CD14-positive monocyte (primary cell): ENCODE measurements around the gene ITGA11. TPM values are rescaled to one million over a fixed set of nuclear protein-coding genes. Genes with fewer than 3 reads are reported as not detected.

Experiments used
- DNase-seq, 3 donors: peaks; one replicate each; pipeline ENCODE4 v3.0.0-alpha.2; 2011 to 2022
- H2AFZ ChIP-seq: 2 replicates; pipeline ENCODE4 v1.6.0; 2012; ENCODE audit warnings: mild to moderate bottlenecking, low read depth, low read length, inconsistent platforms; ENCODE audit not compliant: insufficient read depth, poor library complexity, severe bottlenecking
- H3K27ac ChIP-seq, 2 donors: 1 replicate in 1 of 2; 2 replicates in 1 of 2; pipeline ENCODE4 v1.5.1; 2012 to 2013; ENCODE audit warnings: low read length in 2 of 2, control low read depth in 1 of 2, inconsistent platforms in 1 of 2, low read depth in 1 of 2, mild to moderate bottlenecking in 1 of 2
- H3K27me3 ChIP-seq, 2 donors: one replicate each; pipeline versions ENCODE4 v1.6.0 to v1.6.1; 2011 to 2013; ENCODE audit warnings: low read length in 2 of 2; ENCODE audit not compliant: control insufficient read depth in 2 of 2, insufficient read depth in 2 of 2
- H3K36me3 ChIP-seq, 2 donors: replicated peaks in 1 of 2; 1 replicate in 1 of 2; 2 replicates in 1 of 2; pipeline versions ENCODE4 v1.5.1 to v1.6.1; 2012 to 2013; ENCODE audit warnings: low read length in 2 of 2, control low read depth in 1 of 2, inconsistent platforms in 1 of 2, mild to moderate bottlenecking in 1 of 2; ENCODE audit not compliant: insufficient read depth in 2 of 2, control insufficient read depth in 1 of 2
- H3K4me1 ChIP-seq, 2 donors: 1 replicate in 1 of 2; 2 replicates in 1 of 2; pipeline versions ENCODE4 v1.5.1 to v1.6.1; 2012 to 2013; ENCODE audit warnings: low read length in 2 of 2, control low read depth in 1 of 2, inconsistent platforms in 1 of 2, mild to moderate bottlenecking in 1 of 2, moderate library complexity in 1 of 2; ENCODE audit not compliant: insufficient read depth in 2 of 2, control insufficient read depth in 1 of 2
- H3K4me2 ChIP-seq: replicated peaks from 2 replicates; pipeline ENCODE3; 2012; ENCODE audit warnings: low read length, moderate library complexity, mild to moderate bottlenecking; ENCODE audit not compliant: poor library complexity, severe bottlenecking; ENCODE audit errors: extremely low read depth
- H3K4me3 ChIP-seq, 3 experiments: fragments of 200-600 bp in 1 of 3; sonication (generic) in 1 of 3; replicated peaks in 1 of 3; 1 replicate in 2 of 3; 2 replicates in 1 of 3; pipeline ENCODE4 v1.5.1; 2011 to 2013; ENCODE audit warnings: low read length in 3 of 3, mild to moderate bottlenecking in 3 of 3, control low read depth in 2 of 3, low read depth in 2 of 3, inconsistent platforms in 1 of 3, moderate library complexity in 1 of 3
- H3K79me2 ChIP-seq: 2 replicates; pipeline ENCODE4 v1.6.0; 2012; ENCODE audit warnings: mild to moderate bottlenecking, control low read depth, inconsistent platforms, low read length, moderate library complexity; ENCODE audit not compliant: insufficient read depth
- H3K9ac ChIP-seq: 2 replicates; pipeline ENCODE4 v1.6.0; 2017; ENCODE audit warnings: low read length, mild to moderate bottlenecking; ENCODE audit not compliant: insufficient read depth, poor library complexity, severe bottlenecking
- H3K9me3 ChIP-seq, 2 donors: replicated peaks in 1 of 2; 1 replicate in 1 of 2; 2 replicates in 1 of 2; pipeline versions ENCODE4 v1.5.1 to v1.6.1; 2012 to 2013; ENCODE audit warnings: low read length in 2 of 2, control low read depth in 1 of 2; ENCODE audit not compliant: control insufficient read depth in 1 of 2, insufficient read depth in 1 of 2
- H4K20me1 ChIP-seq: 2 replicates; pipeline ENCODE4 v1.6.0; 2012; ENCODE audit warnings: mild to moderate bottlenecking, low read length, control low read depth, moderate library complexity; ENCODE audit not compliant: insufficient read depth
- H3K27ac Mint-ChIP-seq, 7 donors: one replicate each; pipeline ENCODE4 v1.8.0; 2020; ENCODE audit warnings: mild to moderate bottlenecking in 7 of 7, mixed read lengths in 7 of 7, moderate library complexity in 6 of 7, inconsistent platforms in 2 of 7
- H3K27me3 Mint-ChIP-seq, 3 donors: one replicate each; pipeline ENCODE4 v1.8.0; 2021 to 2022; ENCODE audit warnings: low read depth in 3 of 3, mild to moderate bottlenecking in 3 of 3, mixed read lengths in 3 of 3, moderate library complexity in 3 of 3, inconsistent platforms in 1 of 3
- H3K36me3 Mint-ChIP-seq, 2 donors: one replicate each; pipeline ENCODE4 v1.8.0; 2020; ENCODE audit warnings: mixed read lengths in 2 of 2, inconsistent platforms in 1 of 2, mild to moderate bottlenecking in 1 of 2
- H3K4me1 Mint-ChIP-seq: one replicate; pipeline ENCODE4 v1.8.0; 2020; ENCODE audit warnings: mild to moderate bottlenecking, mixed read lengths
- H3K4me3 Mint-ChIP-seq, 2 donors: one replicate each; pipeline ENCODE4 v1.8.0; 2020; ENCODE audit warnings: mild to moderate bottlenecking in 2 of 2, mixed read lengths in 2 of 2, moderate library complexity in 1 of 2
- H3K9me3 Mint-ChIP-seq, 7 donors: one replicate each; pipeline ENCODE4 v1.8.0; 2020 to 2022; ENCODE audit warnings: mixed read lengths in 7 of 7, mild to moderate bottlenecking in 6 of 7, moderate library complexity in 6 of 7, inconsistent platforms in 2 of 7
- WGBS: methylation state at CpG from one replicate; pipeline ENCODE4 v1.1.5; 2013; ENCODE audit warnings: missing lambda C conversion rate; ENCODE audit not compliant: insufficient coverage; 5-methylcytosine and 5-hydroxymethylcytosine counted together
- intact Hi-C, 2 donors: fragments of 100-400 bp; cut with micrococcal nuclease; formaldehyde crosslinking; loops; one replicate each; pipeline versions ENCODE4 v1.15.0 to v1.15.1; 2023
- polyA plus RNA-seq, 3 donors: library from polyadenylated mRNA; depleted of rRNA in 1 of 3; unstranded in 2 of 3; stranded (reverse) in 1 of 3; fragments of 300-500 nt in 2 of 3; fragments of >200 nt in 1 of 3; fragmentation: Illumina TruSeq in 2 of 3; gene quantifications; 1 replicate in 2 of 3; 2 replicates in 1 of 3; pipeline ENCODE4 v1.2.3, GENCODE V29; 2012 to 2021
- TF ChIP-seq, protein P1 (sequence below): fragments of 200-600 bp; IDR thresholded peaks from one replicate; pipeline ENCODE4 v1.8.0; 2022; ENCODE audit warnings: antibody characterized with exemption, mild to moderate bottlenecking

ITGA11 gene
- polyA plus RNA-seq, 3 donors, result under 0.01 to 0.01 TPM; not detected in 1

DNA sequence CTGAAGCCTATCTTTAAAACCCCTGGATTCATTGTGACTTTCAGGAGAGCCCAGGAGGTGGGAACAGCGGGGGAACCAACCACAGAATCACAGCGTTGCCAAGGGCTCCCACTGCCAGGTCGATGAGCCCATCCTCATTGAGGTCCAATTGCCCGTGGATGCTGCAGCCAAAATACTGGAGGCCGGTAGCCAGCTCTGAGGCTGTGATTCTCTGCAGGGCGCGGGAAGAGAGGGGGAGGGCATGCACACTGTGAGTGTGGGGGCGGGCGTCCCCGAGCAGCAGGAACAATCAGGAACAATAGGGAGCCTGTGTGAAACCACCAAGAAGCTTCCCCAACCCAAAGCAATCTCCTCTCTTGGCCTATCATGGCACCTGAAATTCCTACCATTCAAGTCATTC, 101.1 kb downstream of the ITGA11 start:
- Histone ChIP-seq H2AFZ (no peak overlapping the region), H3K4me2 (no peak overlapping the region), H4K20me1 (no peaks in the 10 kb centered on the region), H3K4me1 (peaks cover 10 to 15% of the 10 kb centered on the region in 2 donors), H3K79me2 (no peaks in the 10 kb centered on the region), H3K27ac (no peak overlapping the region), H3K27me3 (no peaks in the 10 kb centered on the region), H3K9ac (no peak overlapping the region), H3K36me3 (no peaks in the 10 kb centered on the region), H3K4me3 (no peak overlapping the region), H3K9me3 (no peaks in the 10 kb centered on the region)
- no peak for DNase-seq
- TF ChIP-seq, protein P1, sequence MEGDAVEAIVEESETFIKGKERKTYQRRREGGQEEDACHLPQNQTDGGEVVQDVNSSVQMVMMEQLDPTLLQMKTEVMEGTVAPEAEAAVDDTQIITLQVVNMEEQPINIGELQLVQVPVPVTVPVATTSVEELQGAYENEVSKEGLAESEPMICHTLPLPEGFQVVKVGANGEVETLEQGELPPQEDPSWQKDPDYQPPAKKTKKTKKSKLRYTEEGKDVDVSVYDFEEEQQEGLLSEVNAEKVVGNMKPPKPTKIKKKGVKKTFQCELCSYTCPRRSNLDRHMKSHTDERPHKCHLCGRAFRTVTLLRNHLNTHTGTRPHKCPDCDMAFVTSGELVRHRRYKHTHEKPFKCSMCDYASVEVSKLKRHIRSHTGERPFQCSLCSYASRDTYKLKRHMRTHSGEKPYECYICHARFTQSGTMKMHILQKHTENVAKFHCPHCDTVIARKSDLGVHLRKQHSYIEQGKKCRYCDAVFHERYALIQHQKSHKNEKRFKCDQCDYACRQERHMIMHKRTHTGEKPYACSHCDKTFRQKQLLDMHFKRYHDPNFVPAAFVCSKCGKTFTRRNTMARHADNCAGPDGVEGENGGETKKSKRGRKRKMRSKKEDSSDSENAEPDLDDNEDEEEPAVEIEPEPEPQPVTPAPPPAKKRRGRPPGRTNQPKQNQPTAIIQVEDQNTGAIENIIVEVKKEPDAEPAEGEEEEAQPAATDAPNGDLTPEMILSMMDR, result no peak
- H3K4me1 Mint-ChIP-seq, result peaks cover 19% of the 10 kb centered on the region
- H3K27me3 Mint-ChIP-seq, result peaks cover 6 to 15% (median 10%) of the 10 kb centered on the region in 3 donors
- peaks cover 0 to 2% (median 0%) of the 10 kb centered on the region in 7 donors for H3K9me3 Mint-ChIP-seq
- no peaks in the 10 kb centered on the region for H3K36me3 Mint-ChIP-seq
- no peak overlapping the region for H3K4me3 Mint-ChIP-seq
- intact Hi-C loops, result no loop called here
- WGBS, result 88% methylated on average over 2 of the region's 10 CpGs
- H3K27ac Mint-ChIP-seq, result no peak overlapping the region

GRCh38 chr15:68330416-68330815, 101.5 kb downstream of the ITGA11 start:
- Histone ChIP-seq H3K4me1 (peaks cover 10 to 15% of the 10 kb centered on the region in 2 donors), H3K27me3 (no peaks in the 10 kb centered on the region), H2AFZ (no peak overlapping the region), H4K20me1 (no peaks in the 10 kb centered on the region), H3K9me3 (no peaks in the 10 kb centered on the region), H3K4me2 (no peak overlapping the region), H3K9ac (no peak overlapping the region), H3K27ac (no peak overlapping the region), H3K4me3 (no peak overlapping the region), H3K79me2 (no peaks in the 10 kb centered on the region), H3K36me3 (no peaks in the 10 kb centered on the region)
- Mint-ChIP-seq H3K4me3 (no peak overlapping the region), H3K9me3 (peaks cover 0 to 2% (median 0%) of the 10 kb centered on the region in 7 donors), H3K36me3 (no peaks in the 10 kb centered on the region), H3K4me1 (peaks cover 19% of the 10 kb centered on the region), H3K27me3 (peaks cover 6 to 15% (median 10%) of the 10 kb centered on the region in 3 donors), H3K27ac (no peak overlapping the region)
- intact Hi-C loops, result no loop called here
- no CpG with 5 or more reads among the region's 6 CpGs for WGBS
- DNase-seq, result no peak
- TF ChIP-seq, protein P1, result no peak
